Osteoblast (primary cell): Measurements from ENCODE around the gene GRM4. TPM values are rescaled to one million over a fixed set of nuclear protein-coding genes. Genes with fewer than 3 reads are reported as not detected.

Experiments used
- DNase-seq: peaks from one replicate; pipeline ENCODE4 v3.0.0; 2011; ENCODE audit warnings: low spot score, mixed read lengths; ENCODE audit not compliant: insufficient read length; ENCODE audit errors: missing footprints
- H2AFZ ChIP-seq: 2 replicates; pipeline ENCODE4 v1.6.0; 2011; ENCODE audit warnings: mild to moderate bottlenecking, low read length
- H3K27ac ChIP-seq: 2 replicates; pipeline ENCODE4 v1.5.1; 2011; ENCODE audit warnings: mild to moderate bottlenecking, low read depth, low read length, moderate library complexity
- H3K27me3 ChIP-seq: 2 replicates; pipeline ENCODE4 v1.6.0; 2012; ENCODE audit warnings: mild to moderate bottlenecking, control low read depth, inconsistent platforms, low read length, moderate library complexity; ENCODE audit not compliant: insufficient read depth
- H3K36me3 ChIP-seq: 2 replicates; pipeline ENCODE4 v1.5.1; 2011; ENCODE audit warnings: mild to moderate bottlenecking, low read length, control low read depth, moderate library complexity; ENCODE audit not compliant: insufficient read depth
- H3K4me1 ChIP-seq: 2 replicates; pipeline ENCODE4 v1.5.1; 2011; ENCODE audit warnings: mild to moderate bottlenecking, low read length, control low read depth, moderate library complexity; ENCODE audit not compliant: insufficient read depth
- H3K4me2 ChIP-seq: 2 replicates; pipeline ENCODE4 v1.6.0; 2011; ENCODE audit warnings: mild to moderate bottlenecking, low read length; ENCODE audit not compliant: insufficient read depth
- H3K4me3 ChIP-seq: fragments of 200-600 bp; sonication (generic); 3 replicates; pipeline ENCODE4 v1.5.1; 2012; ENCODE audit warnings: mild to moderate bottlenecking, low read length, inconsistent platforms; ENCODE audit not compliant: insufficient read depth
- H3K79me2 ChIP-seq: 2 replicates; pipeline ENCODE4 v1.6.0; 2012; ENCODE audit warnings: mild to moderate bottlenecking, low read length, control low read depth, inconsistent platforms; ENCODE audit not compliant: insufficient read depth
- H3K9me3 ChIP-seq: 2 replicates; pipeline ENCODE4 v1.5.1; 2011; ENCODE audit warnings: low read depth, low read length, control low read depth
- H4K20me1 ChIP-seq: 2 replicates; pipeline ENCODE4 v1.6.0; 2012; ENCODE audit warnings: mild to moderate bottlenecking, low read length, control low read depth; ENCODE audit not compliant: insufficient read depth
- total RNA-seq: library from RNA; depleted of rRNA; stranded (reverse); fragments of >200 nt; gene quantifications from 2 replicates; pipeline ENCODE4 v1.2.3, GENCODE V29; 2012
- TF ChIP-seq, protein P1 (sequence below): IDR thresholded peaks from 2 replicates; pipeline ENCODE4 v1.5.1; 2011; ENCODE audit warnings: mild to moderate bottlenecking, low read depth, low read length, moderate library complexity; ENCODE audit errors: extremely low read depth

Gene GRM4
- total RNA-seq, 1 donor, result 0.36 TPM

DNA sequence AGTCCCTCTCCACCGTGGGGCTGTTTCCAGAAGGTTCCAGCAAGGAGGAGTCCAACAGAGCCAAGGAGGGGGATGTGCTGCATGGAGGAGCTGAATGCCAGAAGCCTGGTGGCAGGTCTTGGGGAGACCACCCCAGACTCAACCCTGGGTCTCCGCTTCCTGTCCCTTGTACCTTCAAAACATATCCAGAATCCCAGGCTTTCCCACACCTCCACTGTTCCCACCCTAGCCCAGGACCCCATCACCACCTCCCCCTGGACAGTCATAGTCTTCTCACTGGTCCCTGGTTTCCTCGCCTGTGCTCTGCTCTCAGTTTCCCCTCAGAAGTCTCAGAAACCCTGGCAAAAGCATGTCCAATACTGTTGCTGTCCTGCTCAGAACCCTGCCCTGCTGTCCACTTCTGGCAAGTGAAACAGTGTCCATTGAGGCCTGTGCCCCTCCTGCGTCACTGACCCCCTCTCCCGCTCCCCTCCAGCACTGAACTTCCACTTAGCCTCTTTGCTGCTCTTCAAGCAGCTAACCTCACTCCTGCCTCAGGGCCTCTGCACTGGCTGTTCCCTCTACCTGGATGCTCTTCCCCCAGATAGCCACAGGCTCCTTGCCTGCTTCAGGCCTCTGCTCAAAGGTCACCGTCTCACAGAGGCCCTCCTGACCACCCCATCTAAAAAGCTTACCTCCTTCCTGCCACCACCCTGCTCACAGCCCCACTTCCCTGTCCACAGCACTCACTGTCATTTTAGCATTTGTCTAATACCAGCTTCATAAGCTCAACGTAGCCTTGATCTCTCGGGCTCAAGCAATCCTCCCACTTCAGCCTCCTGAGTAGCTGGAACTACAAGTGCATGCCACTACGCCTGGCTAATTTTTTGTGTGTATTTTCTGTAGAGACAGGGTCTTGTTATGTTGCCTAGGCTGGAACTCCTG lies 169.2 kb downstream of the GRM4 start:
- H3K27ac ChIP-seq, result no peak overlapping the region
- no peaks in the 10 kb centered on the region for H3K4me1 ChIP-seq
- H3K79me2 ChIP-seq, result no peaks in the 10 kb centered on the region
- H3K4me3 ChIP-seq, result no peak overlapping the region
- DNase-seq, result no peak
- H3K27me3 ChIP-seq, result peaks cover 25% of the 10 kb centered on the region
- no peak overlapping the region for H2AFZ ChIP-seq
- no peaks in the 10 kb centered on the region for H3K36me3 ChIP-seq
- TF ChIP-seq, protein P1, sequence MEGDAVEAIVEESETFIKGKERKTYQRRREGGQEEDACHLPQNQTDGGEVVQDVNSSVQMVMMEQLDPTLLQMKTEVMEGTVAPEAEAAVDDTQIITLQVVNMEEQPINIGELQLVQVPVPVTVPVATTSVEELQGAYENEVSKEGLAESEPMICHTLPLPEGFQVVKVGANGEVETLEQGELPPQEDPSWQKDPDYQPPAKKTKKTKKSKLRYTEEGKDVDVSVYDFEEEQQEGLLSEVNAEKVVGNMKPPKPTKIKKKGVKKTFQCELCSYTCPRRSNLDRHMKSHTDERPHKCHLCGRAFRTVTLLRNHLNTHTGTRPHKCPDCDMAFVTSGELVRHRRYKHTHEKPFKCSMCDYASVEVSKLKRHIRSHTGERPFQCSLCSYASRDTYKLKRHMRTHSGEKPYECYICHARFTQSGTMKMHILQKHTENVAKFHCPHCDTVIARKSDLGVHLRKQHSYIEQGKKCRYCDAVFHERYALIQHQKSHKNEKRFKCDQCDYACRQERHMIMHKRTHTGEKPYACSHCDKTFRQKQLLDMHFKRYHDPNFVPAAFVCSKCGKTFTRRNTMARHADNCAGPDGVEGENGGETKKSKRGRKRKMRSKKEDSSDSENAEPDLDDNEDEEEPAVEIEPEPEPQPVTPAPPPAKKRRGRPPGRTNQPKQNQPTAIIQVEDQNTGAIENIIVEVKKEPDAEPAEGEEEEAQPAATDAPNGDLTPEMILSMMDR, result no peak
- H3K9me3 ChIP-seq, result peaks cover 2% of the 10 kb centered on the region
- H4K20me1 ChIP-seq, result no peaks in the 10 kb centered on the region
- H3K4me2 ChIP-seq, result no peak overlapping the region

DNA sequence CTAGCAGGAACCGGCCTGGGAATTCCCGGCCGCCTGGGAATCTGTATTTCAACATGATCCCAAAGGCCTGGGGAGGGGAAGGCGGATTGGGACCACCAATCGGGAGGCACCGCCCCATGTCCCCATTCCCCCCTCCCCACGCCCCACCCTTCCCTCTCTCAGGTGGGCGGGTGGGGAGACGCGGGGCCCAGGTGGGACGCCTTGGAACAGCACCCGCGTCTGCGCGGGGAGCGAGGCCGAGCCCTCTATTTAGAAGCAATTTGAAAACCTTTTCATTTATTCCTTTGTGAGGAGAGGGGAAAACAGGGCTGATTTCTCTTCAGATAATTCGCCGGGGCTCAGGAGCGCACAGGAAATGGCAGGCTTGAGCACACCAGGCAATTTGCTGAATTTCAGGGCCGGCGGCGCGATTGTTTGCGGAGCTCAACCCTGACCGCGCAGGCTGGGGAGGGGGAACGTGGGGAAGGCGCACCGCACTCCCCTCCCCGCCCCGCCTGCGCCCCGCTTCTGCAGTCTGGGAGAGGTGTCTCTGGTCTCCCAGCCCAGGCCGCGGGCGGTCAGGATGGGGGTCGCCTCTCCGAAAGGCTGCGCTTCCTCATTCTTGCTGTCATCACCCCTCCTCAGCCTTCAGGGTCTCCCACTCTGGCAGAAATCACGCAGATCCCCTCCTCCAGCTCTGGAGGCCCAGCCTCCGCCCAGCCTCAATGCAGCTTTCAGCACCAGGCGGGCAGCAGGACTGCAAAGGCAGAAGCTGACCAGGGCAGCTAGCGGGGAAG lies 170.0 kb downstream of the GRM4 start:
- H4K20me1 ChIP-seq, result no peaks in the 10 kb centered on the region
- H3K4me2 ChIP-seq, result no peak overlapping the region
- H3K27ac ChIP-seq, result no peak overlapping the region
- no peak for DNase-seq
- H3K4me3 ChIP-seq, result no peak overlapping the region
- H3K79me2 ChIP-seq, result no peaks in the 10 kb centered on the region
- TF ChIP-seq, protein P1, result no peak
- no peak overlapping the region for H2AFZ ChIP-seq
- peaks cover 27% of the 10 kb centered on the region for H3K27me3 ChIP-seq
- H3K36me3 ChIP-seq, result no peaks in the 10 kb centered on the region
- H3K4me1 ChIP-seq, result no peaks in the 10 kb centered on the region
- H3K9me3 ChIP-seq, result peaks cover 2% of the 10 kb centered on the region

DNA sequence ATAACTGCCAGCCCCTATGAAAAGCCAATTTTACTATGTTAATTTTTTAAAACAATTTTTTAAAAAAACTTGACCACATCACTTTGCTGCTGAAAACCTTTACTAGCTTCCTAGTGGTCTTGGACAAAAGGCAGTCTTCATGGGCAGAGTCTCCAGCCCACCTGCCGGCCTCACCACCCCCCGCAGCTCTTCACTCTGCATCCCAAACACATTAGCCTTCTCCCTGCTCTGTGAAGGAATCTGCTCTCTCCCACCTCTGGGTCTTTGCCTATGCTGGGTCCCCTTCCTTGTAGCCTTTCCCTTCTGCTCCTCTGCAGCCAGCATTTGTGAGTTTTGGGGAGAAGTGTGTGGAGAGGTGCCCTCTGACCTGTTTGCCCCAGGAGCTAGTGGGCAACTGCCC lies 171.4 kb downstream of the GRM4 start:
- H4K20me1 ChIP-seq, result no peaks in the 10 kb centered on the region
- no peak overlapping the region for H3K4me3 ChIP-seq
- no peak for DNase-seq
- H3K4me2 ChIP-seq, result no peak overlapping the region
- no peaks in the 10 kb centered on the region for H3K36me3 ChIP-seq
- no peaks in the 10 kb centered on the region for H3K4me1 ChIP-seq
- TF ChIP-seq, protein P1, result no peak
- no peak overlapping the region for H3K27ac ChIP-seq
- H3K9me3 ChIP-seq, result peaks cover 2% of the 10 kb centered on the region
- no peaks in the 10 kb centered on the region for H3K79me2 ChIP-seq
- H2AFZ ChIP-seq, result no peak overlapping the region
- H3K27me3 ChIP-seq, result peaks cover 27% of the 10 kb centered on the region

- TF ChIP-seq, protein P1, result no peak
- no peaks in the 10 kb centered on the region for H4K20me1 ChIP-seq
- peaks cover 2% of the 10 kb centered on the region for H3K9me3 ChIP-seq
- no peaks in the 10 kb centered on the region for H3K79me2 ChIP-seq
- no peaks in the 10 kb centered on the region for H3K36me3 ChIP-seq
- no peaks in the 10 kb centered on the region for H3K4me1 ChIP-seq
- H3K4me2 ChIP-seq, result no peak overlapping the region
- H2AFZ ChIP-seq, result no peak overlapping the region
- no peak overlapping the region for H3K4me3 ChIP-seq
- DNase-seq, result no peak
- H3K27me3 ChIP-seq, result peaks cover 30% of the 10 kb centered on the region
- no peak overlapping the region for H3K27ac ChIP-seq
Measured at GRCh38 chr6:33974030-33974429, 171.9 kb downstream of the GRM4 start.
